Fibroblast of lung (primary cell): Measurements from ENCODE around the gene PLCH2.

ENCODE experiments used
- EZH2 ChIP-seq: IDR thresholded peaks from 2 replicates; pipeline ENCODE4 v1.5.1; 2012; ENCODE audit warnings: low read length, control low read depth, mild to moderate bottlenecking; ENCODE audit errors: missing control alignments
- TF ChIP-seq, protein P1 (sequence below), 2 donors: IDR thresholded peaks in 1 of 2; conservative IDR thresholded peaks in 1 of 2; 1 replicate in 1 of 2; 2 replicates in 1 of 2; pipeline ENCODE4 v1.5.1; 2011 to 2012; ENCODE audit warnings: low read length in 2 of 2, control low read depth in 1 of 2, inconsistent platforms in 1 of 2, low read depth in 1 of 2, mild to moderate bottlenecking in 1 of 2

DNA sequence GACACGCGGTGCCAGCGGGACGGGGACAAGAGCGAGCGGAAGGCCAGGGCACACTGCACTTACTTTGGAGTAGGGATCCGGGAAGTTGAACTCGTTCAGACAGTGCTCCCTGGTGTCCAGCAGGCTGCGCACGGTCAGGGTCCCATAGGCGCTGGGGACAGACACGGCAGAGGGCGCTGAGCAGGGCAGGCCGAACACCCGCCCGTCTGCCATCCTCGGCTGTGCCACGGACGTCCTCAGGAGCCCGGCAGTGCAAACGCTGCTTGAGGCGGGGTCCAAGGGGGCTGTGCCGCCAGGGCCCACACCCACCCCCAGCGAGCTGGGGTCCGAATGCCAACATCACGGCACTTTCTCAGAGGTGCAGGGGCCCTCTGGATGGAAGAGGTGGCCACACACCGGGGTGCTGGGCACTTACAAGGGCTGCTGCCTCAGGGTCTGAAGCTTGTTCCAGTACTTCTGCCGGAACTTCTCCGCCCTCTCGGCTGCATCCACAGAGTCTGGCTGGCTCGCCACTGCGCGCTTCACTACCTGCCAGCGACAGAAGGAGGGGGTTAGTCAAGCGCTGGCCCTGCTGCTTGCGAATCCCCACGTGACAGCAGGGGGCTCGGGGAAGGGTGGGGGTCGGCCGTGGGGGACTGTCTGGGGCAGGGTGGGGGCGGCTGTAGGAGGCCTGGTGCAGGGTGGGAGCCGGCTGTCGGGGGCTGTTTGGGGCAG is 38.0 kb downstream of the PLCH2 start:
- TF ChIP-seq, protein P1, sequence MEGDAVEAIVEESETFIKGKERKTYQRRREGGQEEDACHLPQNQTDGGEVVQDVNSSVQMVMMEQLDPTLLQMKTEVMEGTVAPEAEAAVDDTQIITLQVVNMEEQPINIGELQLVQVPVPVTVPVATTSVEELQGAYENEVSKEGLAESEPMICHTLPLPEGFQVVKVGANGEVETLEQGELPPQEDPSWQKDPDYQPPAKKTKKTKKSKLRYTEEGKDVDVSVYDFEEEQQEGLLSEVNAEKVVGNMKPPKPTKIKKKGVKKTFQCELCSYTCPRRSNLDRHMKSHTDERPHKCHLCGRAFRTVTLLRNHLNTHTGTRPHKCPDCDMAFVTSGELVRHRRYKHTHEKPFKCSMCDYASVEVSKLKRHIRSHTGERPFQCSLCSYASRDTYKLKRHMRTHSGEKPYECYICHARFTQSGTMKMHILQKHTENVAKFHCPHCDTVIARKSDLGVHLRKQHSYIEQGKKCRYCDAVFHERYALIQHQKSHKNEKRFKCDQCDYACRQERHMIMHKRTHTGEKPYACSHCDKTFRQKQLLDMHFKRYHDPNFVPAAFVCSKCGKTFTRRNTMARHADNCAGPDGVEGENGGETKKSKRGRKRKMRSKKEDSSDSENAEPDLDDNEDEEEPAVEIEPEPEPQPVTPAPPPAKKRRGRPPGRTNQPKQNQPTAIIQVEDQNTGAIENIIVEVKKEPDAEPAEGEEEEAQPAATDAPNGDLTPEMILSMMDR (conservative IDR thresholded peaks at IDR 0.05 in 1 of 2, IDR thresholded peaks at IDR 0.05 in 1 of 2; ENCODE audit: low read depth in 1 of 2, low read length in 2 of 2), result no peak
- TF ChIP-seq EZH2, result no peak
